Fibroblast of lung (primary cell): ENCODE measurements around the gene UCK1. TPM values are rescaled to one million over a fixed set of nuclear protein-coding genes. Genes with fewer than 3 reads are reported as not detected.

Source experiments
- DNase-seq, 2 donors: peaks; one replicate each; pipeline versions ENCODE4 v3.0.0 to v3.0.0-alpha.2; 2010; ENCODE audit warnings: low read depth in 2 of 2
- H2AFZ ChIP-seq: 2 replicates; pipeline ENCODE4 v1.5.1; 2012; ENCODE audit warnings: low read length, control low read depth, inconsistent platforms
- H3K27ac ChIP-seq: 2 replicates; pipeline ENCODE4 v1.5.1; 2011; ENCODE audit warnings: low read length, control low read depth; ENCODE audit not compliant: insufficient read depth
- H3K27me3 ChIP-seq: 2 replicates; pipeline ENCODE4 v1.5.1; 2011; ENCODE audit warnings: mild to moderate bottlenecking, low read length; ENCODE audit not compliant: control insufficient read depth, insufficient read depth
- H3K36me3 ChIP-seq: 2 replicates; pipeline ENCODE4 v1.5.1; 2011; ENCODE audit warnings: low read length; ENCODE audit not compliant: control insufficient read depth, insufficient read depth
- H3K4me1 ChIP-seq: 2 replicates; pipeline ENCODE4 v1.5.1; 2011; ENCODE audit warnings: low read length; ENCODE audit not compliant: control insufficient read depth, insufficient read depth; ENCODE audit errors: extremely low read depth
- H3K4me2 ChIP-seq: 2 replicates; pipeline ENCODE4 v1.5.1; 2011; ENCODE audit warnings: low read length, control low read depth; ENCODE audit not compliant: insufficient read depth; ENCODE audit errors: extremely low read depth
- H3K4me3 ChIP-seq, 4 experiments: fragments of 200-600 bp in 1 of 4; sonication (generic) in 1 of 4; replicated peaks in 1 of 4; 2 replicates each; pipeline ENCODE4 v1.5.1; 2011 to 2016; ENCODE audit warnings: low read length in 4 of 4, low read depth in 3 of 4, mild to moderate bottlenecking in 3 of 4, control low read depth in 2 of 4, inconsistent platforms in 1 of 4, mixed read lengths in 1 of 4; ENCODE audit not compliant: insufficient read depth in 1 of 4; ENCODE audit errors: control extremely low read depth in 1 of 4
- H3K79me2 ChIP-seq: 2 replicates; pipeline ENCODE4 v1.5.1; 2012; ENCODE audit warnings: mild to moderate bottlenecking, low read length, inconsistent platforms; ENCODE audit not compliant: control insufficient read depth, insufficient read depth
- H3K9ac ChIP-seq: 2 replicates; pipeline ENCODE4 v1.5.1; 2011; ENCODE audit warnings: mild to moderate bottlenecking, low read length, control low read depth; ENCODE audit not compliant: insufficient read depth
- H3K9me3 ChIP-seq: 2 replicates; pipeline ENCODE4 v1.5.1; 2012; ENCODE audit warnings: low read depth, low read length; ENCODE audit not compliant: control insufficient read depth, insufficient read depth
- H4K20me1 ChIP-seq: 2 replicates; pipeline ENCODE4 v1.5.1; 2011; ENCODE audit warnings: low read length; ENCODE audit not compliant: control insufficient read depth, insufficient read depth; ENCODE audit errors: extremely low read depth
- EZH2 ChIP-seq: IDR thresholded peaks from 2 replicates; pipeline ENCODE4 v1.5.1; 2012; ENCODE audit warnings: low read length, control low read depth, mild to moderate bottlenecking; ENCODE audit errors: missing control alignments
- polyA plus RNA-seq, 2 donors: library from polyadenylated mRNA; depleted of rRNA in 1 of 2; stranded (reverse) in 1 of 2; unstranded in 1 of 2; fragments of >200 nt; gene quantifications; 2 replicates each; pipeline ENCODE4 v1.2.1, GENCODE V29; 2011 to 2012; ENCODE audit warnings: missing spikeins in 1 of 2
- total RNA-seq: library from RNA; depleted of rRNA; stranded (reverse); fragments of >200 nt; gene quantifications from 2 replicates; pipeline ENCODE4 v1.2.1, GENCODE V29; 2014
- TF ChIP-seq, protein P1 (sequence below), 2 donors: IDR thresholded peaks in 1 of 2; conservative IDR thresholded peaks in 1 of 2; 1 replicate in 1 of 2; 2 replicates in 1 of 2; pipeline ENCODE4 v1.5.1; 2011 to 2012; ENCODE audit warnings: low read length in 2 of 2, control low read depth in 1 of 2, inconsistent platforms in 1 of 2, low read depth in 1 of 2, mild to moderate bottlenecking in 1 of 2

Gene UCK1
- total and polyA plus RNA-seq, 2 donors (not counting 1 experiment from before 2014, with no cell fraction given): 20.9 to 22.3 TPM

DNA sequence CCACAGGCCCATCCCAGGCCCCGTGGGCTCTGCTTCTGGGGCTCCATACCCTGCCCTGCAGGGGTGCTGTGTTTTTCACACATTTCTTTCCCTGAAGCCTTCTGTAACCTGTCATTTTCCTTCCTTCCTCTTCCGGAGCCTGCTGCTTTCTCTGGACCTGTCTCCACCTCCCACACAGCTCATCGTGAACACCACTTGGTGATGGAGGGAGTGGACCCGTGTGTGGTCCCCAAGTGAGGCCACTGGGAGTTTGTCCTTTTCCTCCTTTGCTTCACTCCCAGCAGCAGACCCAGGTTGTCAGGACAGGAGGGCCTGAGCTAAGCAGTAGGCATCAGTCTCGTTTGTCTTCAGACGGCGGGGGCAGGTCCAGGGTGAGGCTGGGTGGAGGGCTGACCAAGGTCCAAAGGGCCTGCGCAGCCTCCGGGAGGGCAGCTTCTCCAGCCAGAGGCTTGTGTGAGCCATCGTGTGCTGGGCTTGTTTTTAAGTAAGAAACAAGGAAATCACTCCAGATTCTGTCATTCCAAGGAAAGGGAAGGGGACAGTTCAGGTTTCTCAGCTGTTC is 34.1 kb downstream of the UCK1 start:
- Histone ChIP-seq H3K4me1 (no peaks in the 10 kb centered on the region), H3K27ac (no peak overlapping the region), H3K9me3 (no peaks in the 10 kb centered on the region), H3K4me3 (no peak overlapping the region), H2AFZ (no peak overlapping the region), H3K9ac (no peak overlapping the region), H3K79me2 (no peaks in the 10 kb centered on the region), H4K20me1 (no peaks in the 10 kb centered on the region), H3K27me3 (no peaks in the 10 kb centered on the region), H3K36me3 (peaks cover 50% of the 10 kb centered on the region), H3K4me2 (no peak overlapping the region)
- TF ChIP-seq, protein P1, sequence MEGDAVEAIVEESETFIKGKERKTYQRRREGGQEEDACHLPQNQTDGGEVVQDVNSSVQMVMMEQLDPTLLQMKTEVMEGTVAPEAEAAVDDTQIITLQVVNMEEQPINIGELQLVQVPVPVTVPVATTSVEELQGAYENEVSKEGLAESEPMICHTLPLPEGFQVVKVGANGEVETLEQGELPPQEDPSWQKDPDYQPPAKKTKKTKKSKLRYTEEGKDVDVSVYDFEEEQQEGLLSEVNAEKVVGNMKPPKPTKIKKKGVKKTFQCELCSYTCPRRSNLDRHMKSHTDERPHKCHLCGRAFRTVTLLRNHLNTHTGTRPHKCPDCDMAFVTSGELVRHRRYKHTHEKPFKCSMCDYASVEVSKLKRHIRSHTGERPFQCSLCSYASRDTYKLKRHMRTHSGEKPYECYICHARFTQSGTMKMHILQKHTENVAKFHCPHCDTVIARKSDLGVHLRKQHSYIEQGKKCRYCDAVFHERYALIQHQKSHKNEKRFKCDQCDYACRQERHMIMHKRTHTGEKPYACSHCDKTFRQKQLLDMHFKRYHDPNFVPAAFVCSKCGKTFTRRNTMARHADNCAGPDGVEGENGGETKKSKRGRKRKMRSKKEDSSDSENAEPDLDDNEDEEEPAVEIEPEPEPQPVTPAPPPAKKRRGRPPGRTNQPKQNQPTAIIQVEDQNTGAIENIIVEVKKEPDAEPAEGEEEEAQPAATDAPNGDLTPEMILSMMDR (conservative IDR thresholded peaks at IDR 0.05 in 1 of 2, IDR thresholded peaks at IDR 0.05 in 1 of 2; ENCODE audit: low read depth in 1 of 2, low read length in 2 of 2): no peak
- no peak for TF ChIP-seq EZH2
- no peak for DNase-seq

DNA sequence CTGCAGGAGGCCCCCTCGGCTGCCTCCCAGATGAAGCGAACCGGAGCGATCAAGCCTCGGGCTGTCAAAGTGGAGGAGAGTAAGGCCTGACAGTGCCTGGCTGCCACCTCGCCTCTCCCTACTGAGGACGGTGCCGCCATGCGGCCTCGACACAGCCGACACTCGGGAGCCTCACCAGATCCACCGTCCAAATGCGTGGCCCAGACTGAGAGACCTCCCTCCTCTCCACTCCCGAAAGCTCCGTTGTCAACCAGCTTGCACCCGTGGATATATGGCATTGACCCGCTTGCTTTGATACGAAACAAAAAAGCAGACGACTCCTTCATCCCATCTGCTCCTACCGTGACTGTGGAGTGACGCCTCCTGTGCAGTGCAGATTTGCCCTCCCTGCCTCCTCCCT is 35.3 kb downstream of the UCK1 start:
- H3K4me2 ChIP-seq: no peak overlapping the region
- no peaks in the 10 kb centered on the region for H3K9me3 ChIP-seq
- peaks cover 55% of the 10 kb centered on the region for H3K36me3 ChIP-seq
- H3K79me2 ChIP-seq: no peaks in the 10 kb centered on the region
- no peaks in the 10 kb centered on the region for H3K4me1 ChIP-seq
- H3K27ac ChIP-seq: no peak overlapping the region
- H3K27me3 ChIP-seq: no peaks in the 10 kb centered on the region
- no peak overlapping the region for H2AFZ ChIP-seq
- DNase-seq: no peak
- no peak overlapping the region for H3K4me3 ChIP-seq
- no peaks in the 10 kb centered on the region for H4K20me1 ChIP-seq
- TF ChIP-seq, protein P1 (conservative IDR thresholded peaks at IDR 0.05 in 1 of 2, IDR thresholded peaks at IDR 0.05 in 1 of 2; ENCODE audit: low read depth in 1 of 2, low read length in 2 of 2): no peak
- no peak for TF ChIP-seq EZH2
- no peak overlapping the region for H3K9ac ChIP-seq

DNA sequence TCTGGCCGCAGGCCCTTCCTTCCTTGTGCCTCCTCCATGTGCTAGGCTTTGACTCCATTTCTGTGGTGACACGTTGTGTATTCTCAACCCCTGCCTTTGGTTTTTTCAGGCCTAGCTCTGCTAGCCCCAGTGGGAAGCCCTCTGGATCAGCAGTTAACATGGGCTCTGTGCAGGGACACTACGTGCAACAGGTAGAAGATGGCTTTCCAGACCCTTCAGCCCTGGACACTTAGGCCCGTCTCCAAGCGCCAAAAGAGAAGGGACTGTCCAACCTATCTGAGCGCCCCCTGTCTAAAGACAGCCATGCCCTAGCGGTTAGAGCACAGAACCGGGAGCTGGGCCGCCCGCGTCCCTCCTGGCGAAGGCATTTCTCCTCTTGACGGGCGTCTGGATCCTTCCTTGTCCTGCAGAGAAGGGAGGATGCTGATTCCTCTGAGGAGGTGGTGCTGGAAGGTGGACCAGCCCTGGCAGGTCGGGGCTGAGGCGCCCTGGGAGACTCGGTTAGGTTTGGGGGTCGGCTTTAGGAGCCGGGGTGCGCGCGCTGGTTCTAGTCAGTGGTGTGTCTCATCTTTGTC is 36.7 kb downstream of the UCK1 start:
- Histone ChIP-seq H3K9ac (no peak overlapping the region), H3K27ac (no peak overlapping the region), H3K4me3 (no peak overlapping the region), H4K20me1 (no peaks in the 10 kb centered on the region), H3K79me2 (no peaks in the 10 kb centered on the region), H3K4me1 (no peaks in the 10 kb centered on the region), H3K36me3 (peaks cover 62% of the 10 kb centered on the region), H3K9me3 (no peaks in the 10 kb centered on the region), H3K4me2 (no peak overlapping the region), H2AFZ (no peak overlapping the region), H3K27me3 (no peaks in the 10 kb centered on the region)
- TF ChIP-seq, protein P1 (conservative IDR thresholded peaks at IDR 0.05 in 1 of 2, IDR thresholded peaks at IDR 0.05 in 1 of 2; ENCODE audit: low read depth in 1 of 2, low read length in 2 of 2): no peak
- TF ChIP-seq EZH2: no peak
- no peak for DNase-seq
